Measurements from ENCODE around the gene APBB2.
A peak's percentile ranks its signal among the peaks of the same experiment; 100 is the strongest.

Gene APBB2

GRCh38 chr4:41189666-41190065, 24.7 kb downstream of the APBB2 start:
- no peak for DNase-seq (ENCODE audit: low spot score)

GRCh38 chr4:41189076-41189475, 25.3 kb downstream of the APBB2 start:
- no peak for DNase-seq (ENCODE audit: low spot score)

GRCh38 chr4:41185614-41186592, 28.4 kb downstream of the APBB2 start:
- no peak for DNase-seq (ENCODE audit: low spot score)

- DNase-seq (ENCODE audit: low spot score) = no peak
Measured at GRCh38 chr4:41184009-41184408, 30.3 kb downstream of the APBB2 start.

- DNase-seq (ENCODE audit: low spot score) = no peak
Measured at GRCh38 chr4:41183021-41183553, 31.3 kb downstream of the APBB2 start.

- peak; percentile 74 for DNase-seq (ENCODE audit: low spot score)
Measured at GRCh38 chr4:41181037-41181436, 33.3 kb downstream of the APBB2 start.

GRCh38 chr4:41179498-41180195, 34.7 kb downstream of the APBB2 start:
- no peak for DNase-seq (ENCODE audit: low spot score)

GRCh38 chr4:41178372-41179370, 35.7 kb downstream of the APBB2 start:
- DNase-seq (ENCODE audit: low spot score) = peak; percentile 89

- no peak for DNase-seq (ENCODE audit: low spot score)
Measured at GRCh38 chr4:41177016-41177415, 37.3 kb downstream of the APBB2 start.

- DNase-seq (ENCODE audit: low spot score) = no peak
Measured at GRCh38 chr4:41176340-41176739, 38.0 kb downstream of the APBB2 start.

- DNase-seq (ENCODE audit: low spot score) = no peak
Measured at GRCh38 chr4:41175794-41176193, 38.5 kb downstream of the APBB2 start.

GRCh38 chr4:41174444-41174843, 39.9 kb downstream of the APBB2 start:
- no peak for DNase-seq (ENCODE audit: low spot score)

GRCh38 chr4:41172786-41173185, 41.6 kb downstream of the APBB2 start:
- DNase-seq (ENCODE audit: low spot score) = no peak

GRCh38 chr4:41169256-41169800, 45.0 kb downstream of the APBB2 start:
- no peak for DNase-seq (ENCODE audit: low spot score)

GRCh38 chr4:41167191-41167590, 47.2 kb downstream of the APBB2 start:
- no peak for DNase-seq (ENCODE audit: low spot score)

GRCh38 chr4:41164405-41164804, 49.9 kb downstream of the APBB2 start:
- no peak for DNase-seq (ENCODE audit: low spot score)

- no peak for DNase-seq (ENCODE audit: low spot score)
Measured at GRCh38 chr4:41161355-41161754, 53.0 kb downstream of the APBB2 start.

- no peak for DNase-seq (ENCODE audit: low spot score)
Measured at GRCh38 chr4:41160856-41161255, 53.5 kb downstream of the APBB2 start.

- no peak for DNase-seq (ENCODE audit: low spot score)
Measured at GRCh38 chr4:41160012-41160789, 54.1 kb downstream of the APBB2 start.

GRCh38 chr4:41158756-41159155, 55.6 kb downstream of the APBB2 start:
- DNase-seq (ENCODE audit: low spot score) = no peak

GRCh38 chr4:41158274-41158673, 56.1 kb downstream of the APBB2 start:
- no peak for DNase-seq (ENCODE audit: low spot score)
